Tibial artery (tissue), 4 donors: ENCODE data around the gene PSMD11.

Source experiments
- DNase-seq, 2 donors: peaks; one replicate each; pipeline ENCODE4 v3.0.0-alpha.2; 2019
- H3K27ac ChIP-seq, 2 donors: fragments of 200-600 bp; sonication (generic) in 1 of 2; 1 replicate in 1 of 2; 2 replicates in 1 of 2; pipeline ENCODE4 v1.5.1; 2018 to 2019; ENCODE audit warnings: mild to moderate bottlenecking in 1 of 2
- H3K27me3 ChIP-seq, 2 donors: fragments of 200-600 bp; sonication (generic) in 1 of 2; one replicate each; pipeline versions ENCODE4 v1.5.1 to v1.6.0; 2016 to 2019
- H3K36me3 ChIP-seq, 3 donors: fragments of 200-600 bp; sonication (generic) in 2 of 3; one replicate each; pipeline ENCODE4 v1.5.1; 2016 to 2019; ENCODE audit warnings: mild to moderate bottlenecking in 2 of 3
- H3K4me1 ChIP-seq, 4 donors: fragments of 200-600 bp; sonication (generic) in 2 of 4; 1 replicate in 3 of 4; 2 replicates in 1 of 4; pipeline ENCODE4 v1.5.1; 2016 to 2019
- H3K4me3 ChIP-seq, 2 donors: fragments of 200-600 bp; sonication (generic) in 1 of 2; 1 replicate in 1 of 2; 2 replicates in 1 of 2; pipeline ENCODE4 v1.5.1; 2018 to 2019; ENCODE audit warnings: mild to moderate bottlenecking in 2 of 2
- H3K9me3 ChIP-seq, 3 donors: fragments of 200-600 bp; sonication (generic) in 1 of 3; one replicate each; pipeline ENCODE4 v1.5.1; 2016 to 2019
- CTCF ChIP-seq, 2 experiments: fragments of 200-600 bp in 1 of 2; fragments of 450-650 bp in 1 of 2; IDR thresholded peaks; one replicate each; pipeline ENCODE4 v1.5.1; 2017 to 2019; ENCODE audit warnings: antibody characterized with exemption in 2 of 2, mild to moderate bottlenecking in 1 of 2, moderate library complexity in 1 of 2
- intact Hi-C: fragments of 100-400 bp; cut with DNase I; formaldehyde crosslinking; loops from one replicate; pipeline ENCODE4 v1.15.0; 2023; ENCODE audit warnings: low total_unique reads

Gene PSMD11

GRCh38 chr17:32516450-32516849, 72.1 kb downstream of the PSMD11 start:
- no peak for TF ChIP-seq CTCF (IDR thresholded peaks at IDR 0.05)
- Histone ChIP-seq H3K4me1 (peaks cover 0 to 28% (median 13%) of the 10 kb centered on the region in 4 donors), H3K4me3 (no peak overlapping the region), H3K36me3 (no peaks in the 10 kb centered on the region), H3K27ac (no peak overlapping the region), H3K27me3 (no peaks in the 10 kb centered on the region), H3K9me3 (no peaks in the 10 kb centered on the region)
- intact Hi-C loops: no loop called here
- no peak for DNase-seq

GRCh38 chr17:32516940-32517701, 72.8 kb downstream of the PSMD11 start:
- H3K27me3 ChIP-seq: no peaks in the 10 kb centered on the region
- H3K4me1 ChIP-seq: peaks cover 0 to 28% (median 13%) of the 10 kb centered on the region in 4 donors
- peak in 1 of 2 donors; percentile 32 for DNase-seq
- H3K36me3 ChIP-seq: no peaks in the 10 kb centered on the region
- intact Hi-C loops: no loop called here
- H3K9me3 ChIP-seq: no peaks in the 10 kb centered on the region
- no peak for TF ChIP-seq CTCF (IDR thresholded peaks at IDR 0.05)
- H3K4me3 ChIP-seq: no peak overlapping the region
- H3K27ac ChIP-seq: no peak overlapping the region

GRCh38 chr17:32517982-32518381, 73.7 kb downstream of the PSMD11 start:
- no peaks in the 10 kb centered on the region for H3K27me3 ChIP-seq
- H3K36me3 ChIP-seq: no peaks in the 10 kb centered on the region
- intact Hi-C loops: no loop called here
- no peaks in the 10 kb centered on the region for H3K9me3 ChIP-seq
- TF ChIP-seq CTCF (IDR thresholded peaks at IDR 0.05): no peak
- peaks cover 0 to 28% (median 13%) of the 10 kb centered on the region in 4 donors for H3K4me1 ChIP-seq
- no peak overlapping the region for H3K4me3 ChIP-seq
- peak in 1 of 2 donors; percentile 31 for DNase-seq
- H3K27ac ChIP-seq: no peak overlapping the region

- no peak for DNase-seq
- H3K9me3 ChIP-seq: no peaks in the 10 kb centered on the region
- H3K27ac ChIP-seq: peak overlapping the region; percentile 16 to 43
- intact Hi-C loops: no loop called here
- H3K4me3 ChIP-seq: peak overlapping the region; percentile 38 to 59
- H3K4me1 ChIP-seq: peaks cover 0 to 28% (median 13%) of the 10 kb centered on the region in 4 donors
- H3K27me3 ChIP-seq: no peaks in the 10 kb centered on the region
- TF ChIP-seq CTCF (IDR thresholded peaks at IDR 0.05): no peak
- H3K36me3 ChIP-seq: no peaks in the 10 kb centered on the region
Observed at GRCh38 chr17:32518646-32519227, 74.4 kb downstream of the PSMD11 start.

- TF ChIP-seq CTCF (IDR thresholded peaks at IDR 0.05): no peak
- DNase-seq: peak in 1 of 2 donors; percentile 65
- peak overlapping the region; percentile 38 to 59 for H3K4me3 ChIP-seq
- H3K4me1 ChIP-seq: peaks cover 0 to 28% (median 13%) of the 10 kb centered on the region in 4 donors
- intact Hi-C loops: no loop called here
- H3K27ac ChIP-seq: peak overlapping the region; percentile 16 to 43
- H3K36me3 ChIP-seq: no peaks in the 10 kb centered on the region
- no peaks in the 10 kb centered on the region for H3K27me3 ChIP-seq
- no peaks in the 10 kb centered on the region for H3K9me3 ChIP-seq
Observed at GRCh38 chr17:32519228-32520103, 75.2 kb downstream of the PSMD11 start.
